ENCODE measurements around the gene GAS7.

DNA sequence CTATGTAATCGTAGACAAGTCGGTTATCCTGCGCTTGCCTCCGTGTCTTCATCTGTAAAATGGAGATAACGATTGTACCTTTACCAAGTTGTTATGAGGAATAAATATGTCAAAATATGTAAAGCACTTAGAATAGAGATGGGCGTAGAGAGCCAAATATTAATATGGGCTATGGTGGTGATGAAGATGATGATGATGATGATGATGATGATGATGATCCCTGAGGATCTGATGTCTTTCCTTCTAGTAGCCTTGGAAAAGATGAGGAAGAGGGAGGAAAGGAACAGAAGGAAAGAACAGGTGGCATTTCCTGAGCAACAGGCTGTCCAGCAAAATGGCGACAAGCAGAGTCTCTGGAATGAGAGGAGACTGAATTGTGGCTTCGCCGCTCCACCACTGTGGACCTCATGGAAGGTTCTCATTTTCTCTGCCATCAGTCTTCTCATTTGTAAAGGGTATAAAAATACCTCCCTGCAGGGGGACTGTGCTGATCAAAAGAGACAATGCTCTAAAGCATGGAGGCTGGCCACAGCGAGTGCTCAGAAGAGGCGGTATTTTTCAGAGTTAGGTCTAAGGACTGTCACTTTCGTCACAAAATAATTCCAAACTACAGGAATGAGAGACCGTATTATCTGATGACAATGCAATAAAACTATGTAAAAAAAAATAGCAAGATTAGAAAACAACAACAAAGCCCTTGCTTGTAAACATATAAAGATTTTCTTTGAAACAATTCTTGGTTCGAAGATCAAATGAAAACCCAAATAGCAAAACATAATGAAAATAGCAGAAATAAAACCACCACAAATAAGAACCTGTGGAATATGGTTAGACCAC is 276.2 kb downstream of the GAS7 start:
- TF ChIP-seq CTCF (IDR thresholded peaks at IDR 0.05) = no peak
- no peak for TF ChIP-seq POLR2A (IDR thresholded peaks at IDR 0.05)
